B cell (primary cell): ENCODE data around the gene GCH1. TPM values are rescaled to one million over a fixed set of nuclear protein-coding genes. Genes with fewer than 3 reads are reported as not detected.

Experiments
- ATAC-seq: fragments of 200-7000 bp; cut with Tn5 transposase; one replicate; pipeline ENCODE4 v1.10.0; 2021; ENCODE audit warnings: low read depth, mild to moderate bottlenecking, moderate number of reproducible peaks, moderate library complexity
- CTCF ChIA-PET: fragments of 350-600 bp; sonication (Branson Sonifier 250); formaldehyde crosslinking; loops from one replicate; lab custom pipeline; 2021; ENCODE audit warnings: antibody characterized with exemption, inconsistent platforms; lab: Charles Lee
- POLR2A ChIA-PET: fragments of 350-600 bp; sonication (Branson Sonifier 250); formaldehyde crosslinking; loops from one replicate; lab custom pipeline; 2021; ENCODE audit warnings: antibody characterized with exemption; lab: Charles Lee
- DNase-seq: peaks from one replicate; pipeline ENCODE4 v3.0.0; 2013
- H2AFZ ChIP-seq: 2 replicates; pipeline ENCODE4 v1.6.1; 2012; ENCODE audit warnings: mild to moderate bottlenecking, low read depth, low read length; ENCODE audit not compliant: insufficient read depth, poor library complexity, severe bottlenecking
- H3K27ac ChIP-seq, 2 donors: 1 replicate in 1 of 2; 2 replicates in 1 of 2; pipeline ENCODE4 v1.5.1; 2012 to 2013; ENCODE audit warnings: low read length in 2 of 2, mild to moderate bottlenecking in 2 of 2, moderate library complexity in 1 of 2
- H3K27me3 ChIP-seq, 4 experiments: fragments of 200-600 bp in 1 of 4; sonication (generic) in 1 of 4; replicated peaks in 1 of 4; 1 replicate in 2 of 4; 2 replicates in 2 of 4; pipeline versions ENCODE4 v1.6.1 to v1.7.0; 2013 to 2016; ENCODE audit warnings: low read length in 3 of 4, mild to moderate bottlenecking in 2 of 4, mixed read lengths in 1 of 4, moderate library complexity in 1 of 4; ENCODE audit not compliant: insufficient read depth in 4 of 4, control insufficient read depth in 3 of 4; ENCODE audit errors: control extremely low read depth in 1 of 4
- H3K36me3 ChIP-seq, 2 experiments: replicated peaks in 1 of 2; 1 replicate in 1 of 2; 2 replicates in 1 of 2; pipeline versions ENCODE4 v1.6.1 to v1.7.1; 2013; ENCODE audit warnings: low read length in 1 of 2; ENCODE audit not compliant: insufficient read depth in 2 of 2, control insufficient read depth in 1 of 2; ENCODE audit errors: control extremely low read depth in 1 of 2, extremely low read depth in 1 of 2
- H3K4me1 ChIP-seq, 2 donors: fragments of 200-600 bp in 1 of 2; sonication (generic) in 1 of 2; 1 replicate in 1 of 2; 2 replicates in 1 of 2; pipeline versions ENCODE4 v1.5.1 to v1.6.1; 2013 to 2017; ENCODE audit warnings: low read length in 2 of 2; ENCODE audit not compliant: control insufficient read depth in 2 of 2, insufficient read depth in 2 of 2
- H3K4me2 ChIP-seq: replicated peaks from 2 replicates; pipeline ENCODE3; 2012; ENCODE audit warnings: mild to moderate bottlenecking, low read depth, low read length; ENCODE audit not compliant: poor library complexity, severe bottlenecking
- H3K4me3 ChIP-seq, 5 experiments: fragments of 200-600 bp in 1 of 5; sonication (generic) in 1 of 5; 1 replicate in 3 of 5; 2 replicates in 2 of 5; pipeline versions ENCODE4 v1.5.1 to v1.7.0; 2011 to 2016; ENCODE audit warnings: low read length in 4 of 5, mild to moderate bottlenecking in 4 of 5, low read depth in 2 of 5, control low read depth in 1 of 5, moderate library complexity in 1 of 5; ENCODE audit not compliant: insufficient read depth in 1 of 5; ENCODE audit errors: control extremely low read depth in 1 of 5, extremely low read depth in 1 of 5
- H3K79me2 ChIP-seq: fragments of 200-600 bp; sonication (generic); one replicate; pipeline ENCODE4 v1.6.0; 2016; ENCODE audit warnings: low read length; ENCODE audit not compliant: control insufficient read depth, insufficient read depth
- H3K9ac ChIP-seq: fragments of 200-600 bp; sonication (generic); 2 replicates; pipeline ENCODE4 v1.6.1; 2017; ENCODE audit warnings: mild to moderate bottlenecking, low read length, moderate library complexity
- H3K9me3 ChIP-seq, 3 donors: one replicate each; pipeline versions ENCODE4 v1.6.1 to v1.7.1; 2013; ENCODE audit warnings: low read length in 2 of 3; ENCODE audit not compliant: control insufficient read depth in 2 of 3, insufficient read depth in 1 of 3; ENCODE audit errors: control extremely low read depth in 1 of 3
- H4K20me1 ChIP-seq: 2 replicates; pipeline ENCODE4 v1.6.0; 2012; ENCODE audit warnings: mild to moderate bottlenecking, low read length; ENCODE audit not compliant: insufficient read depth, control insufficient read depth, poor library complexity, severe bottlenecking
- H3K27ac Mint-ChIP-seq: one replicate; pipeline ENCODE4 v1.8.0; 2021; ENCODE audit warnings: mixed read lengths
- H3K27me3 Mint-ChIP-seq: one replicate; pipeline ENCODE4 v1.8.0; 2021; ENCODE audit warnings: mixed read lengths
- H3K4me1 Mint-ChIP-seq: one replicate; pipeline ENCODE4 v1.8.0; 2021; ENCODE audit warnings: mixed read lengths
- H3K4me3 Mint-ChIP-seq: one replicate; pipeline ENCODE4 v1.8.0; 2021; ENCODE audit warnings: mixed read lengths
- H3K9me3 Mint-ChIP-seq: one replicate; pipeline ENCODE4 v1.8.0; 2022; ENCODE audit warnings: mixed read lengths; ENCODE audit not compliant: insufficient read depth
- EZH2 ChIP-seq: IDR thresholded peaks from 2 replicates; pipeline ENCODE4 v1.6.1; 2012; ENCODE audit warnings: borderline replicate concordance, low read depth, mild to moderate bottlenecking, moderate library complexity, low read length; ENCODE audit not compliant: insufficient read depth, poor library complexity, severe bottlenecking
- WGBS: methylation state at CpG from one replicate; pipeline ENCODE4 v1.1.5; 2013; ENCODE audit warnings: missing lambda C conversion rate; ENCODE audit not compliant: insufficient coverage; 5-methylcytosine and 5-hydroxymethylcytosine counted together
- intact Hi-C: fragments of 100-400 bp; cut with micrococcal nuclease; formaldehyde crosslinking; loops from one replicate; pipeline ENCODE4 v1.10.0; 2022
- polyA plus RNA-seq: library from polyadenylated mRNA; depleted of rRNA; stranded (reverse); fragments of >200 nt; gene quantifications from 2 replicates; pipeline ENCODE4 v1.2.3, GENCODE V29; 2012
- total RNA-seq, 2 donors: library from RNA; stranded (reverse); fragments of 120-200 nt in 1 of 2; gene quantifications; 1 replicate in 1 of 2; 2 replicates in 1 of 2; pipeline versions ENCODE4 v1.2.3 to v1.2.4, GENCODE V29; 2013 to 2022
- TF ChIP-seq, protein P1 (sequence below): fragments of 200-600 bp; IDR thresholded peaks from one replicate; pipeline ENCODE4 v1.8.0; 2022; ENCODE audit warnings: antibody characterized with exemption, mild to moderate bottlenecking

The GCH1 gene
- total and polyA plus RNA-seq, 2 donors (not counting 1 experiment from before 2014, with no cell fraction given): 17.0 to 24.6 TPM

DNA sequence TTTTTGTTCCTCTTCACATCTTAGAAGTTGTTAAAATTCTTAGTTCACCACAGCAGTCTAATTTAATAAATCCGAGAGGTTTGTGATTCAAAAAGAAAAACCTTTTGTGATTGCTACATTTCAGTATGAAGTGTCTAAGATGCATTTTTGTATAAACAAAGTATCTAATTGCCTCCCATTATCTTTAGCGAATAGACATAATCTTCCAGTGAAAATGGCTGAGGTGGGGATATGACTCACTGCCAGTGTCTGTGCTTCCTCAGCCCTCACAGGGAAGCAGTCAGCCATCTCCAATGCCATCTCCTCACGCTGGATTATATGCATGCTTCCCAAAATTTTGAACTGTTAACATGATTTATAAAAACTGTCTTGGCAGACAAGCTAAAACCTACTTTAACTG is 7.6 kb downstream of the GCH1 start:
- CTCF ChIA-PET: interaction anchor here (2.6 to 4.3 kb wide), 2 partner anchors 8 to 13 kb away, joined by 14 to 20 read pairs; partner anchors contain the start of gene GCH1
- POLR2A ChIA-PET: no interaction called here
- peaks cover 26% of the 10 kb centered on the region for H3K79me2 ChIP-seq

GRCh38 chr14:54893151-54893760 is 9.4 kb downstream of the GCH1 start:
- peaks cover 5 to 10% of the 10 kb centered on the region in 2 donors for H3K4me1 ChIP-seq
- intact Hi-C loops: loop anchor here (1.0 to 10.0 kb wide), 3 partner anchors 9 to 88 kb away; partner anchors contain the start of gene GCH1
- H4K20me1 ChIP-seq: peaks cover 10% of the 10 kb centered on the region
- POLR2A ChIA-PET: no interaction called here
- CTCF ChIA-PET: interaction anchor here (1.0 to 4.3 kb wide), 5 partner anchors 8 to 329 kb away, joined by 3 to 20 read pairs (median 11); partner anchors contain the start of gene GCH1
- Mint-ChIP-seq H3K4me3 (no peak overlapping the region), H3K27ac (no peak overlapping the region), H3K27me3 (no peaks in the 10 kb centered on the region), H3K4me1 (peaks cover 29% of the 10 kb centered on the region), H3K9me3 (no peaks in the 10 kb centered on the region)
- 86% methylated on average over 1 of the region's 3 CpGs for WGBS
- TF ChIP-seq, protein P1, sequence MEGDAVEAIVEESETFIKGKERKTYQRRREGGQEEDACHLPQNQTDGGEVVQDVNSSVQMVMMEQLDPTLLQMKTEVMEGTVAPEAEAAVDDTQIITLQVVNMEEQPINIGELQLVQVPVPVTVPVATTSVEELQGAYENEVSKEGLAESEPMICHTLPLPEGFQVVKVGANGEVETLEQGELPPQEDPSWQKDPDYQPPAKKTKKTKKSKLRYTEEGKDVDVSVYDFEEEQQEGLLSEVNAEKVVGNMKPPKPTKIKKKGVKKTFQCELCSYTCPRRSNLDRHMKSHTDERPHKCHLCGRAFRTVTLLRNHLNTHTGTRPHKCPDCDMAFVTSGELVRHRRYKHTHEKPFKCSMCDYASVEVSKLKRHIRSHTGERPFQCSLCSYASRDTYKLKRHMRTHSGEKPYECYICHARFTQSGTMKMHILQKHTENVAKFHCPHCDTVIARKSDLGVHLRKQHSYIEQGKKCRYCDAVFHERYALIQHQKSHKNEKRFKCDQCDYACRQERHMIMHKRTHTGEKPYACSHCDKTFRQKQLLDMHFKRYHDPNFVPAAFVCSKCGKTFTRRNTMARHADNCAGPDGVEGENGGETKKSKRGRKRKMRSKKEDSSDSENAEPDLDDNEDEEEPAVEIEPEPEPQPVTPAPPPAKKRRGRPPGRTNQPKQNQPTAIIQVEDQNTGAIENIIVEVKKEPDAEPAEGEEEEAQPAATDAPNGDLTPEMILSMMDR: peak; percentile 89
- TF ChIP-seq EZH2: no peak
- H3K9me3 ChIP-seq: no peaks in the 10 kb centered on the region
- no peak overlapping the region for H3K4me3 ChIP-seq
- ATAC-seq (peak; percentile 75), DNase-seq (peak; percentile 60)
- no peak overlapping the region for H3K27ac ChIP-seq
- no peak overlapping the region for H3K4me2 ChIP-seq
- no peaks in the 10 kb centered on the region for H3K36me3 ChIP-seq
- no peaks in the 10 kb centered on the region for H3K27me3 ChIP-seq
- no peak overlapping the region for H3K9ac ChIP-seq
- H3K79me2 ChIP-seq: peaks cover 30% of the 10 kb centered on the region
- no peak overlapping the region for H2AFZ ChIP-seq

More for the DNA sequence above, 7.6 kb downstream of the GCH1 start:
- H3K4me2 ChIP-seq: no peak overlapping the region
- H3K27ac ChIP-seq: no peak overlapping the region
- H3K4me1 ChIP-seq: peaks cover 5 to 10% of the 10 kb centered on the region in 2 donors
- no peak for TF ChIP-seq EZH2
- TF ChIP-seq, protein P1: no peak
- H3K27ac Mint-ChIP-seq: no peak overlapping the region
- DNase-seq (no peak), ATAC-seq (no peak)
- no peaks in the 10 kb centered on the region for H3K9me3 Mint-ChIP-seq
- H3K36me3 ChIP-seq: no peaks in the 10 kb centered on the region
- H2AFZ ChIP-seq: no peak overlapping the region
- H4K20me1 ChIP-seq: peaks cover 10% of the 10 kb centered on the region
- H3K9me3 ChIP-seq: no peaks in the 10 kb centered on the region
- no peak overlapping the region for H3K9ac ChIP-seq
- intact Hi-C loops: loop anchor here (10.0 kb wide), 1 partner anchor 90 kb away; no protein-coding TSS in a partner anchor
- 60% methylated on average over 1 of the region's 3 CpGs for WGBS
- H3K4me3 Mint-ChIP-seq: no peak overlapping the region
- no peaks in the 10 kb centered on the region for H3K27me3 Mint-ChIP-seq
- no peaks in the 10 kb centered on the region for H3K27me3 ChIP-seq
- H3K4me1 Mint-ChIP-seq: peaks cover 15% of the 10 kb centered on the region
- H3K4me3 ChIP-seq: no peak overlapping the region
